Vagina (tissue), 2 donors: ENCODE measurements around the gene AP2M1.

Experiments
- CTCF ChIP-seq, 3 experiments: fragments of 450-650 bp in 2 of 3; fragments of 200-600 bp in 1 of 3; sonication (generic) in 1 of 3; IDR thresholded peaks; one replicate each; pipeline ENCODE4 v1.5.1; 2017 to 2019; ENCODE audit warnings: antibody characterized with exemption in 3 of 3, mild to moderate bottlenecking in 2 of 3, moderate library complexity in 2 of 3
- POLR2A ChIP-seq, 2 donors: fragments of 450-650 bp; IDR thresholded peaks; one replicate each; pipeline ENCODE4 v1.6.1; 2017; ENCODE audit warnings: antibody characterized with exemption in 2 of 2, mild to moderate bottlenecking in 2 of 2, moderate library complexity in 2 of 2
- POLR2AphosphoS5 ChIP-seq, 2 donors: sonication (generic); formaldehyde crosslinking; IDR thresholded peaks; one replicate each; pipeline ENCODE4 v1.9.0; 2017; ENCODE audit warnings: antibody characterized with exemption in 2 of 2, mild to moderate bottlenecking in 2 of 2, low read depth in 1 of 2; ENCODE audit not compliant: insufficient read depth in 1 of 2

- TF ChIP-seq CTCF (IDR thresholded peaks at IDR 0.05): no peak
- no peak for TF ChIP-seq POLR2AphosphoS5 (IDR thresholded peaks at IDR 0.05; ENCODE audit: insufficient read depth in 1 of 2, low read depth in 1 of 2)
- no peak for TF ChIP-seq POLR2A (IDR thresholded peaks at IDR 0.05)
Observed at GRCh38 chr3:184186902-184187207, 12.2 kb downstream of the AP2M1 start.
